NCI-H2029 treated with DMSO at 0.1 percent for 48 hours (cell line): ENCODE data around the gene AASDH.
A peak's percentile ranks its signal among the peaks of the same experiment; 100 is the strongest.

Experiments
- DNase-seq: peaks from one replicate; lab custom pipeline; 2025; lab: John Stamatoyannopoulos, UW

AASDH gene

DNA sequence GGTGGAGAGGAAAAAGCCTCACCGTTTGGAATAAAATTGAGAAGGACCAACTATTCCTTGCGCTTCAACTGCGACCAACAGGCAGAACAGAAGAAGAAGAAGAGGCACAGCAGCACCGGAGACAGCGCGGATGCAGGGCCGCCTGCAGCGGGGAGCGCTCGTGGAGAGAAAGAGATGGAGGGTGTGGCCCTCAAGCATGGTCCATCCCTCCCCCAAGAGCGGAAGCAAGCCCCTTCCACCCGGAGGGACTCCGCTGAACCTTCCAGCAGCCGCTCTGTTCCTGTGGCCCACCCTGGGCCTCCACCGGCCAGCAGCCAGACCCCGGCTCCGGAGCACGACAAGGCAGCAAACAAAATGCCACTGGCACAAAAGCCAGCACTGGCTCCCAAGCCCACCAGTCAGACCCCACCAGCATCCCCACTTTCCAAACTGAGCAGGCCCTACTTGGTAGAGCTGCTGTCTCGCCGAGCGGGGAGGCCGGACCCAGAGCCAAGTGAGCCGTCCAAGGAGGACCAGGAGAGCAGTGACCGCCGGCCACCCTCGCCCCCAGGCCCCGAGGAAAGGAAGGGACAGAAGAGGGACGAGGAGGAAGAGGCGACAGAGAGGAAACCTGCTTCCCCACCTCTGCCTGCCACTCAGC, 71.2 kb downstream of the AASDH start:
- no peak for DNase-seq

DNA sequence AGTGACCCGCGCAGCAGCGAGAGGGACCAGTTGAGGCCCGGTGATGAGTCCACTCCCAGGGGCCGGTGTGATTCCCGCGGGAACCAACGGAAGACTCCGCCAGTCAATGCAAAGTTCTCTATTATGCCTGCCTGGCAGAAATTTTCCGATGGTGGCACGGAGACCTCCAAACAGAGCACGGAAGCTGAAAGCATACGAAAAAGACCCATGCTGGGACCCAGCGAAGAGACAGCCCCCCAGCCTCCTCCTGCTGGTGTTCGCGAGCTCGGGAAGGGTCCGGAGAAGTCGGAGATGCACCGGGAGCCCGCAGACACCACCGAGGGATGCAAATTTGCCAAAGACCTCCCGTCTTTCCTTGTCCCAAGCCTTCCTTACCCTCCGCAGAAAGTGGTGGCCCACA, 71.7 kb downstream of the AASDH start:
- DNase-seq: no peak

DNA sequence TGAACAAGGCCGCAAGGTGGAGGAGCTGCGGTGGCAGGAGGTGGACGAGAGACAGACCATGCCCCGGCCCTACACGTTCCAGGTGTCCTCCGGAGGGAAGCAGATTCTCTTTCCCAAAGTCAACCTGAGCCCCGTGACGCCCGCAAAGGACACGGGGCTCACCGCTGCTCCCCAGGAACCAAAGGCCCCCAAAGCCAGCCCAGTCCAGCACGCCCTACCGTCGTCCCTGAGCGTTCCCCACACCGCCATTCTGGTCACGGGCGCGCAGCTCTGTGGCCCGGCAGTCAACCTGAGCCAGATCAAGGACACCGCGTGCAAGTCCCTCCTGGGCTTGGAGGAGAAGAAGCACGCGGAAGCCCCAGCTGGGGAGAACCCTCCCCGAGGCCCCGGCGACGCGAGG, 72.2 kb downstream of the AASDH start:
- DNase-seq: no peak

DNA sequence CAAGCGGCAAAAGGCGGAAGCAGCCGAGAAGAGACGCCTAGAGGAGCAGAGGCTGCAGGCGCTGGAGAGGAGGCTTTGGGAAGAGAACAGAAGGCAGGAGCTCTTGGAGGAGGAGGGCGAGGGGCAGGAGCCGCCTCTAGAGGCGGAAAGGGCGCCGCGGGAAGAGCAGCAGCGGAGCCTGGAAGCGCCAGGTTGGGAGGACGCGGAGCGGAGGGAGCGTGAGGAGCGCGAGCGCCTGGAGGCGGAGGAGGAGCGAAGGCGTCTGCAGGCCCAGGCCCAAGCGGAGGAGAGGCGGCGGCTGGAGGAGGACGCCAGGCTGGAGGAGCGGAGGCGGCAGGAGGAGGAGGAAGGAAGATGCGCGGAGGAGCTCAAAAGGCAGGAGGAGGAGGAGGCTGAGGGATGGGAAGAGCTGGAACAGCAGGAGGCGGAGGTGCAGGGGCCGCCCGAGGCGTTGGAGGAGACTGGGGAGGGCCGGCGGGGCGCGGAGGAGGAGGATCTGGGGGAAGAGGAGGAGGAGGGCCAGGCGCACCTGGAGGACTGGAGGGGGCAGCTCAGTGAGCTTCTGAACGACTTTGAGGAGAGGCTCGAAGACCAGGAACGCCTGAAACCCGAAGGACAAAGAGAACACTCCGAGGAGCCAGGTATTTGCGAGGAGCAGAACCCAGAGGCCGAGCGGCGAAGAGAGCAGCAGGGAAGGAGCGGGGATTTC, 72.9 kb downstream of the AASDH start:
- DNase-seq: no peak

DNA sequence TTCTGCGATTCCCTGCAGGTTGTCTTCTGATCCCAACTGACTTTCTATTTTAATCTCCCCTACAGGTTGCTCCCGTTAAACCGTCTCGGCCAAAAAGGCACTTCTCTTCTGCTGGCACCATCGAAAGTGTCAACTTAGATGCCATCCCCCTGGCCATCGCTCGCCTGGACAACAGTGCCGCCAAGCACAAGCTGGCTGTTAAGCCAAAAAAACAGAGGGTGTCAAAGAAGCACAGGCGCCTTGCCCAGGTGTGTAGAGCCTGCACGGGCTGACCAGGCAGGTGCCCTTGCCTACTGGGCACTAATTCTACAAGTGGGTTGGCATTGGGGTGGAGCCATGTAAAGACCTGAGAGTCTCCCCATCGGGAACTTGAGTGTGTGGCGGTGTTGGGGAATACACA, 74.2 kb downstream of the AASDH start:
- no peak for DNase-seq

DNA sequence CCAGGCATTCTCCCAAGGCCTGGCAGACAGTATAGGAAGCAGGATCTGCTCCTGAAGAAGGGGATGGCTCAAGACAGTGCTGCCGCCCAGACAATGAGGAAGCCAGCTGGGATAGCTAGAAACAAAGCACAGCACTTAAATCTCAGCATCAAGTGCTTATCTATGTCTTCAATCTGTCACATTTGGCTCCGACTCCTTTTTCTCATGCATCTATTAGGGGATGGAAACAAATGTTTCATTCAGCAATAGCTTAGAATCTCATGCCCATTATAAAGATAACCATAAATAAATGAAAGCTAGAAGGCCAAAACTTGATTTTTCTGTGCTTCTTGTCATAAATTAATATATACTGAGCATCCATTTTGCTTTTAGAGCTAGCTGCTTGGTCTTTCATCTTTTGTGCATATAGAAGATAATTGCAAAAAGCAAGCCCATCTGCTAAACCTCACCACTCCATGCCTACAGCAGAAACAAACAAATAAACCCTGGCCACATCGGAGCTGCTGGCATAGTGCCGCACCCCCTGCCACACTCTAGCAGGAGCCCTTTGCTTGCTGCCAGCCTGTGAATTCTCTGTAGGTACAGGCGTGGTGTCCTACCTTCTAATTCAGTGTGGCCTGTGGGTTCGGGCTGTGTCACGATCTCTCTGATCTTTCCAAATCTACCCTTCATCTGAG, 75.9 kb downstream of the AASDH start:
- no peak for DNase-seq

DNA sequence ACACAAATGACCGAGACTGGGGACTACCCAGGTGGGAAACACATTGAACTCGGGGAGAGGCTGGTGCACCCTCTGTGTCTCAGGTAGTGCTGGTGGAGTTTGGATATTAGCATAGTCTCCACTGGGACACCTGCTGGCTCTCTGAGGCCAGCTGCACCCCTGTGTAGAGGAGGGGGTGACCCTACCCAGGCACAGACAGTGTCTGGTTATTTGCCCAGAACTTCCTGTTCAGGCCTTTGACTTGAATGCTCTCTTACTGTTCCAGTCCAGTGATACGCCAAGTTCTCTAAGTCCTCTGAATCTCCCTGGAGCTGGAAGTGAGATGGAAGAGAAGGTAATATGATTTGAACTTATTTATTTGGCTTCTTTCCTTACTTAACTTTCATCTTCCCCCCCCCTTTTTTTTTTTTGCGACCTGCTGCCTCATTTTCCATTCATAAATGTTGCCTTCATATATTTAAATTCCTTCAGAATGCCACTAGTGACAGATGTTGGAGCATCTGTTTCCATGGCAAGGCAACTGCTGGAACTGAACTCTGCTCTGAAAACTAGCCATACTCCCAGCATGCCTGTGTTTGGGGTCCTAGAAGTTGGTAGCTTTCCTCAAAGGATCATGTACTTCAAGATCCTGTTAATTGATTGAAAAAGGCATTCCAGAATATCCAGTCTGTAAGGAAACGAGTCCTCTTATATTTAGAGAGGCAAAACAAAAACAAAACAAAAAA, 76.7 kb downstream of the AASDH start:
- DNase-seq: no peak

DNA sequence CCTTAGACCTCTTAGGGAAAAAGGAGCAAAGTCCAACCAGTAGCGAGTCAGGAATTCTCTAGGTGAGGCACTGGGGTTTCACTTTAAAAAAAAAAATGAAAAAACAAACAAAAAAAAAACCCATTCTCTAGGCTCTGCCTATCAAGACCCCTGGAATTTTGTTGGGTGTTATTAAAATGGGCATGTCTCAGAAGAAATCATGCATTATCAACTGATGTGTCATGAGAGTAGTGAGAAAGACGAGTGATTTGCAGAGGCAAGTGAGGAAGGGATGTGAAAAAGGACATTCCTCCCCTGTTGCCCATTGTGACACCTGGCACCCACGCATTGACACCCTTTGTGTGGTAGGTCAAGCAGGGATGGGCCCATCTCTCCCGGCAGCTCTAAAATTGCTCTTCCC, 78.9 kb downstream of the AASDH start:
- no peak for DNase-seq

DNA sequence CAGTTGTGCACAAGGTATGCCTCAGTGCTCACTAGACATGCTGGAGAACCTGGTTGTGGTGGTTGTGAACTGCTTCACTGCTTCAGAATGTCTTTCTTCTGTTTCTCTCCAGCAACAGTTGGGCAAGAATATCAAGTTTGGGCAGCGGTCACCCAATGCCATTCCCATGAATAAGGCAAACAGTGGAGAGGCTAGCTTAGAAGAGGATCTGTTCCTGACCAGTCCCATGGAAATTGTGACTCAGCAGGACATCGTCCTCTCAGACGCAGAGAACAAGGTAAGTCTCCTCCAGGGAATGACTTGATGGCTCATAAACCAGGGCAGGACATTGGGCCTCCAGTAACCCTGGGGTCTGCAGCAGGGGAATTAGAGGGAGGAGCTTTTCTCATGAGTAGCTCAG, 79.9 kb downstream of the AASDH start:
- no peak for DNase-seq

DNA sequence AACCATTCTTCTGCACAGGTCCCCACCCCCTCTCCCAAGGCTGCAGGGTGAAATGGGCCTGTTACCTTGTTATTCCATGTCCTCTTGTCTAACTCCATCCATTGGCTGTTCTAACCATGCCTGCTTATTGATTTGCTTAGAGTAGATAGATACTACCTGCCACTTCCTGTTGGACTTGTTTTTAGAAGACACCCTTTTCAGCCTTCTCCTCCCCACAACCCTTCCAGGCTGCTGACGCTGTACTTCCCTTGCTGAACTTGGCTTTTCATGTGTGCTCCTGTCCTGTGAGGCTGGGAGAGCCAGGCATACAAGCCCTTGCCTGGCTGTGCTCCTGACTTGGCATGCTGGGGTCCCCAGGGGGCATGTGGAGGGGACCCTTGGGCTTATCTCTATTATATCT, 81.9 kb downstream of the AASDH start:
- no peak for DNase-seq

DNA sequence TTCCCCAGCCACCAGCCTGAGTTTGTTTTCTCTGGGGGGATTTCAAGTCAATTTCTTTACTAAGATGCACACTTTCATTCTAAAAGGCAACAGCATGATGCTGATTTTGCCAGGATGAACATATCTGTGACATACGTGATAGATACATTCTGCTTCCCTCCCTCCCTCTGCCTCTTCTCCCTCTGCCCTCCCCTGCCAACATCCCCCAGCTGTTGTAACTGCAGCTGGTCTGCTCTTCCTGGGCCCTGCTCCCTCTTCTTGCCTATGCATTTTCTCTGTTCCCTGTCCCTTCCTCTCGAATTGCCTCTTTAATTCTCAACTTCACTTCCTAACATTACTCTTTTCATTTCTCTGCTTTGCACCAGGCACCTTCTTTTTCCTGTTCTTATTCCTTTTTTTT, 83.4 kb downstream of the AASDH start:
- DNase-seq: no peak

DNA sequence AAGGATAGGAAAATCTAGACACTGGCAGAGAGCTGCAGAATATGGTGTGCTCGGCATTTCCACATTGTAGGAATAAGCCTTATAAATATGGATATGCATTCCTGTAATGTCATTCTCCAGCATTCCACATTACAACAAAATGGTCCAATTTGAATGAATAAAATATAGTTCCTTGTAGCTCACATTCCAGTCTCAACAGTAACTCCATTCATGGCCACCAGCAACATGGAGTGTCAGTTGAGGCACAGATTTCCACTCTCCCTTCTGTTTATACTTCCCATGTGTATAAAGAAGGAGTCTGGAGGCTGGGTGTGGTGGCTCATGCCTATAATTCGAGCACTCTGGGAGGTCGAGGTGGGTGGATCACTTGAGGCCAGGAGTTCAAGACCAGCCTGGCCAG, 84.5 kb downstream of the AASDH start:
- no peak for DNase-seq

DNA sequence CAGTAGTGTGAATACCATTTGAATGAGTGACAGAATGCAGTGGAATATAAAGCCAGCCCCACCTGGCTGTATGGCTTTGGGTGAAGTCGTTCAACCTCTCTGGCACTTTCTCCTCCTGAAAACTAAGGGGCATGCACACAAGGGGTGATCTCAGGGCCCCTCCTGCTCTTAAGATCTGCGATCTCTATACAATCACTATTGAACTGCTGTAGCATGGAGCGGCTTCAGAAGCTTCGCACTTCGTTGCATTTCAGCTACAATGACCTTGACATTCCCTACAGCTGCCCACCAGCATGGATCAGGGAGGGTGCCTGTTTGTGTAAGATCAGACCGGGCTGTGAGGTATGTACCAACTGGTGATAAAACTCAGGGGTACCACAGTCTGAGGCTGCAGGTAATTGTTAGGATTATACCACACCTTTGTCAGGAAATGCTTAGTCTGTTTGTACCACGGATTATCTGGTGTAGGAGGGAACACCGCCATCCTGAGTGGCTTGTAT, 85.2 kb downstream of the AASDH start:
- no peak for DNase-seq

DNA sequence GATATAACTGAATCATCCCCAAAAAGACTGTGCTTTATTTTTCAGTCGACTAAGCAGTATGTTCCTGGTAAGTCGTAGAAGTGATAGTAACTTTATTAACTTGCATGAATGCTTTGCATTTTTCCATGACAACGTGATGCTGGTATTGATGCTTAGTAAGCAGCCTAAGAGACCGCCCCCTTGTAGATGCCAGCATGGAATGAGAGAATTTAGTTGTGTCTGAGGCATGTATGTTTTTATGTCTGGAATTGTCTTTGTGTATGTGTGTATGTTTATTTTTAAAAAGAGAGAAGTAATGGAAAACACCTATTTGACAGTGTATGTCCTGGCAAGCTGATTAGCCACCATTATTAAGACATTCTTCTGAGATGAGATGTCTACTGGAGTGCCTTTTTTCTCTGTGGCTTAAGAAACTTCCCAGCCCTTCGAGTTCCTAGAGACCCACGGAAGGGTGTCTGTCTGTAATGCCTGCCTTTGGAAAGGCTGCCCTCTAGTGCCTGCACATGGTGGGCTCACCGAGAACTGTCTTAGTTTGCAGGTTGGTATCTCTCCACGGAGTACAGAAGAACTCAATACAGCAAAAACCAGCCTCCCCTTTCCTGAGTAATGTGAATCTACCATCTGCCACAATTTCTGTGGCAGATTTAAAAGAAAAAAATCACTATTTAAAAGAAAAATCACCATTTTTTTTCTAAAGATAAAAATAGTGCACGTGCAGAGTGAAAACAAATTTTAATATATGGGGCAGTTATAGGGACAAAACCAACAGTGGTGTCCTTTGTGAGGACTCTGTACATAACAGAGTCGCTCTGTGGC, 85.9 kb downstream of the AASDH start:
- DNase-seq: peak; percentile 33

DNA sequence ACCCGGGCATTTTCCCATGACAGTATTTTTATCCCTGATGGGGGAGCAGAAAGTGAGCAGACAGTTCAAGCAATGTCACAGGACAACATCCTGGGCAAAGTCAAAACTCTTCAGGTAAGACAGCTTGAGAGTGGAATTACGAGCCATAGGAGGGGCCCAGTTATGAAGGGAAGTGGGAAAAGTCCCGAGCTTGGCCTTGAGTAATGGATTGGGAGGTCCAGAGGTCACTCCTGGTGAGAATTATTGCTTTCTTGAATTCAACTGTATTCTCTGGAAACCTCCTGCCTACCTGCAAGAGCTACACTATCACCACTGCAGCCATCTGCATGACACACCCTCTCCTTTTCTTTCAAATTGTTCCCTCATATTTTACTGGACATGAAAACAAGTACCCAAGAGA, 89.1 kb downstream of the AASDH start:
- no peak for DNase-seq

DNA sequence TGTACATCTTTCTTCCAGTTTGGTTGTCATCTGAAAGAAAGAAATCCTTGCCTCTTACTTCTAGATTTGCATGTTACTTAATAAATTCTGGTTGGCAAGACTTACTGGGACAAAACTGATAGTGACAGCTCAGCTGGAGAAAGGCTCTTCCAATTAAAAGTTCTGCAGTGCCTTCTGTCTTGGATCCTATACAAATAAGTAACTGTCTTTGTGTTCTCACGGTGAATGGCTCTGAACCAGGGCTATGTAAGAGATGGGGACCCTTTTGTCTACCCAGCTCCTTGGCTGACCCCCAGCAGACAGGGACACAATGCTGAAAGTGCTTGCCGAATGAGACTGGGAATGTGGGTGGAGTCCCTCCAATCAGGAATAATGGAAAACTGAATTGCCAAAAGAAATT, 89.5 kb downstream of the AASDH start:
- no peak for DNase-seq

DNA sequence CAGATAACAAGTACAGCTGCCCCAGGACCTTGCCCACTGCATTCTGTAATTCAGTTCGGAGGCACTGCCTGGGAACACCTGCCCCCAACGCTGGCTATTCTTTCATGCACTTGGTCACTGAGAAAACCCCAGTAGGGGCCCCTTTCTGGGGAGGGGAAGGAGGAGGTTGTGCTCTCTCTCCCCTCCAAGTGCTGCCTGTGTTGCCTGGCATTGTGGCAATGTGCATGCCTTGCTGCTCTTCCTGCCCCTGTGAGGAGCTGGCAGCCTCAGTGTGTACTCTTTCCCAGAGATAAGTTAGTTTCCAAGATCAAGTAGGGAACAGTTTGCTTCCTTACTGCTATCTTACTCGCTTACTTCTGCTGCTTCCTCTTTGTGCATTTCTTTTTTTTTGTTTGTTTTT, 90.8 kb downstream of the AASDH start:
- DNase-seq: no peak

DNA sequence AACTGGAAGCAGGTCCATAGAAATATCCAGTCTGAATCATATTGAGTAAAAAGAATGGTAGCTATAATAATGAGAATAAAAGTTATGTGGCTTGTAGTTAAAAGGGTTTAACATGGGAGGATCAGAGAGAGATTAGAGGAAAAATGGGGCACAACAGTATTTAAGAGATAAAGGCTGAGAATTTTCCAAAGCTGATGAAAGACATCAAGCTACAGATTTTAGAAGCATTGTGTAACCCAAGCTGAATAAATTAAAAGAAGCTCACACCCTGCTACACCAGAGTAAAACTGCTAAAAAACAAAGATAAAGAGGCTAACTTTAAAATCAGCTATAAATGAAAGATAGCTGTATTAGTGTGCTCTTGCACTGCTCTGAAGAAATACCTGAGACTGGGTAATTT, 94.2 kb downstream of the AASDH start:
- no peak for DNase-seq

DNA sequence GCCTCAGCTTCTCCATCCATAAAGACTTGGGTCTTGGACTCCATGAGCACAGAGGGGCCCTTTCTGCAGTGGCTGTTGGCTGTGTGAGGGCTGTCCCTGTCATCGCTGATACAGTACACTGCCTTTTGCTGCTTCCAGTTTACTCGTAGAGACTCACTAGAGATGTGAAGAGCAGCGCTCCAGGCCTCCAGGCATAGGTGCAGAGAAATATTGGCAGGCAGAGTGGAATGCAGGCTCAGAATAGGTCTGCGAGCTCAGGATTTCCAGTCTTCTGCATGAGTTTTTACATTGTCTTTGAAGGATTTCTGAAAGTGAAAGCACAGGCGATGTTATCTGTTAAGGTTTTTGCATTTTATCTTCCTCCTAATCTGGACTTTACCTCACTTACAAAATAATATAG, 97.4 kb downstream of the AASDH start:
- no peak for DNase-seq

DNA sequence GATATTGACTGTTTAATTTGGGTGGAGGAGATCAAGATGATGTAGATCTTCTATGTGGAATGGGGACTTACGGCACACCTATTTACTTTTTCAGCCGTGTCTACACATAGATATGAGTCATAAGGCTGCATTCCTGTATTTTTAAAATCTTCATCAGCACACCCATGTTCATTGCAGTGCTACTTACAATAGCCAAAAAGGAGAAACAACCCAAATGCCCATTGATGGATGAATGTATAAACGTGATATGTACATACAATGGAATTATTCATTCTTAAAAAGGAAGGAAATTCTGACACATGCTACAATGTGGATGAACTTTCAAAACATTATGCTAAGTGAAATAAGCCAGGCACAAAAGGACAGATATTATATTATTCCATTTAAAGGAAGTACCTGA, 98.6 kb downstream of the AASDH start:
- no peak for DNase-seq
